Muscle of leg (tissue), 11 donors: Measurements from ENCODE around the gene CORO6. TPM values are rescaled to one million over a fixed set of nuclear protein-coding genes. Genes with fewer than 3 reads are reported as not detected.

ENCODE experiments used
- DNase-seq: peaks from one replicate; pipeline ENCODE4 v3.0.0; 2013
- H3K27ac ChIP-seq: one replicate; pipeline ENCODE4 v1.5.1; 2013; ENCODE audit warnings: mild to moderate bottlenecking, low read length, control low read depth
- H3K27me3 ChIP-seq: one replicate; pipeline ENCODE4 v1.6.1; 2013; ENCODE audit warnings: low read length; ENCODE audit not compliant: control insufficient read depth, insufficient read depth
- H3K36me3 ChIP-seq: one replicate; pipeline ENCODE4 v1.6.1; 2013; ENCODE audit warnings: low read length; ENCODE audit not compliant: control insufficient read depth, insufficient read depth
- H3K4me1 ChIP-seq: one replicate; pipeline ENCODE4 v1.6.1; 2013; ENCODE audit warnings: low read length; ENCODE audit not compliant: control insufficient read depth, insufficient read depth
- H3K4me3 ChIP-seq: one replicate; pipeline ENCODE4 v1.5.1; 2013; ENCODE audit warnings: low read length, control low read depth
- H3K9me3 ChIP-seq: replicated peaks from 2 replicates; pipeline ENCODE4 v1.6.1; 2013; ENCODE audit warnings: low read depth, low read length; ENCODE audit not compliant: control insufficient read depth
- WGBS: methylation state at CpG from one replicate; pipeline ENCODE4 v1.1.5; 2013; ENCODE audit warnings: missing lambda C conversion rate; ENCODE audit not compliant: insufficient coverage; 5-methylcytosine and 5-hydroxymethylcytosine counted together
- polyA plus RNA-seq, 8 donors: library from polyadenylated mRNA; unstranded; fragments of 120-200 nt; gene quantifications; one replicate each; pipeline versions ENCODE4 v1.2.1 to v1.2.3, GENCODE V29; 2013; ENCODE audit warnings: inconsistent platforms in 1 of 8, low replicate concordance in 1 of 8; ENCODE audit not compliant: insufficient read length in 8 of 8, insufficient read depth in 1 of 8
- total RNA-seq: library from RNA; stranded (reverse); fragments of 120-200 nt; gene quantifications from one replicate; pipeline ENCODE4 v1.2.4, GENCODE V29; 2013

Gene CORO6
- total and polyA plus RNA-seq, 9 donors = 43.8 to 100.0 (median 78.6) TPM

- peak; percentile 56 for DNase-seq
- peaks cover 52% of the 10 kb centered on the region for H3K27me3 ChIP-seq
- H3K36me3 ChIP-seq = peaks cover under 1% of the 10 kb centered on the region
- H3K4me3 ChIP-seq = peak overlapping the region; percentile 28
- peak overlapping the region; percentile 42 for H3K27ac ChIP-seq
- no peaks in the 10 kb centered on the region for H3K9me3 ChIP-seq
- H3K4me1 ChIP-seq = peaks cover 68% of the 10 kb centered on the region
- WGBS = 34% methylated on average over 4 of the region's 15 CpGs
These were observed 7.7 kb downstream of the CORO6 start for GRCh38 chr17:29615048-29615385.

- no peak overlapping the region for H3K4me3 ChIP-seq
- H3K27ac ChIP-seq = no peak overlapping the region
- H3K36me3 ChIP-seq = peaks cover 3% of the 10 kb centered on the region
- H3K4me1 ChIP-seq = peaks cover 62% of the 10 kb centered on the region
- peak; percentile 24 for DNase-seq
- H3K9me3 ChIP-seq = no peaks in the 10 kb centered on the region
- 58% methylated on average over 7 of the region's 16 CpGs for WGBS
- peaks cover 51% of the 10 kb centered on the region for H3K27me3 ChIP-seq
These were observed 8.2 kb downstream of the CORO6 start for GRCh38 chr17:29614349-29615047.

- WGBS = 39% methylated on average over 9 of the region's 13 CpGs
- H3K36me3 ChIP-seq = peaks cover 3% of the 10 kb centered on the region
- DNase-seq = peak; percentile 37
- H3K27ac ChIP-seq = no peak overlapping the region
- H3K4me1 ChIP-seq = peaks cover 60% of the 10 kb centered on the region
- H3K9me3 ChIP-seq = no peaks in the 10 kb centered on the region
- peaks cover 44% of the 10 kb centered on the region for H3K27me3 ChIP-seq
- peak overlapping the region; percentile 32 for H3K4me3 ChIP-seq
These were observed 8.9 kb downstream of the CORO6 start for GRCh38 chr17:29613856-29614255.

GRCh38 chr17:29613352-29613837 lies 9.3 kb downstream of the CORO6 start:
- Histone ChIP-seq H3K36me3 (peaks cover 6% of the 10 kb centered on the region), H3K27ac (no peak overlapping the region), H3K27me3 (peaks cover 40% of the 10 kb centered on the region), H3K4me3 (peak overlapping the region; percentile 32), H3K4me1 (peaks cover 59% of the 10 kb centered on the region), H3K9me3 (no peaks in the 10 kb centered on the region)
- under 1% methylated on average over 47 of the region's 50 CpGs for WGBS
- DNase-seq = peak; percentile 96

- H3K27me3 ChIP-seq = peaks cover 32% of the 10 kb centered on the region
- peaks cover 9% of the 10 kb centered on the region for H3K36me3 ChIP-seq
- no peak for DNase-seq
- H3K4me3 ChIP-seq = no peak overlapping the region
- WGBS = 27% methylated on average over 80 of the region's 85 CpGs
- H3K27ac ChIP-seq = no peak overlapping the region
- no peaks in the 10 kb centered on the region for H3K9me3 ChIP-seq
- H3K4me1 ChIP-seq = peaks cover 51% of the 10 kb centered on the region
These were observed 10.1 kb downstream of the CORO6 start for GRCh38 chr17:29612404-29613280.

GRCh38 chr17:29612094-29612403 lies 10.7 kb downstream of the CORO6 start:
- Histone ChIP-seq H3K27me3 (peaks cover 26% of the 10 kb centered on the region), H3K9me3 (no peaks in the 10 kb centered on the region), H3K27ac (no peak overlapping the region), H3K4me1 (peaks cover 45% of the 10 kb centered on the region), H3K4me3 (no peak overlapping the region), H3K36me3 (peaks cover 13% of the 10 kb centered on the region)
- WGBS = 80% methylated on average over 2 of the region's 12 CpGs
- no peak for DNase-seq

GRCh38 chr17:29611351-29612093 lies 11.2 kb downstream of the CORO6 start:
- peaks cover 40% of the 10 kb centered on the region for H3K4me1 ChIP-seq
- peaks cover 21% of the 10 kb centered on the region for H3K27me3 ChIP-seq
- no peaks in the 10 kb centered on the region for H3K9me3 ChIP-seq
- DNase-seq = no peak
- no peak overlapping the region for H3K4me3 ChIP-seq
- WGBS = 92% methylated on average over 4 of the region's 11 CpGs
- H3K36me3 ChIP-seq = peaks cover 13% of the 10 kb centered on the region
- H3K27ac ChIP-seq = no peak overlapping the region

GRCh38 chr17:29610395-29610794 lies 12.3 kb downstream of the CORO6 start:
- H3K27me3 ChIP-seq = peaks cover 11% of the 10 kb centered on the region
- DNase-seq = no peak
- peaks cover 13% of the 10 kb centered on the region for H3K36me3 ChIP-seq
- H3K9me3 ChIP-seq = no peaks in the 10 kb centered on the region
- no peak overlapping the region for H3K4me3 ChIP-seq
- 100% methylated on average over 1 of the region's 3 CpGs for WGBS
- H3K4me1 ChIP-seq = peaks cover 30% of the 10 kb centered on the region
- no peak overlapping the region for H3K27ac ChIP-seq

- Histone ChIP-seq H3K9me3 (no peaks in the 10 kb centered on the region), H3K4me1 (peaks cover 16% of the 10 kb centered on the region), H3K36me3 (peaks cover 13% of the 10 kb centered on the region), H3K27me3 (peaks cover 5% of the 10 kb centered on the region), H3K4me3 (no peak overlapping the region), H3K27ac (no peak overlapping the region)
- no peak for DNase-seq
- WGBS = 77% methylated on average over 14 of the region's 15 CpGs
These were observed 13.7 kb downstream of the CORO6 start for GRCh38 chr17:29608986-29609385.
